Left ventricle myocardium inferior (tissue), 1 donor: Measurements from ENCODE around the gene MTR. TPM values are rescaled to one million over a fixed set of nuclear protein-coding genes. Genes with fewer than 3 reads are reported as not detected.

Source experiments
- DNase-seq: peaks from one replicate; pipeline ENCODE4 v3.0.0-alpha.2; 2020
- H3K27ac ChIP-seq: fragments of 200-600 bp; replicated peaks from 2 replicates; pipeline ENCODE4 v1.8.0; 2021
- H3K27me3 ChIP-seq: fragments of 200-600 bp; 2 replicates; pipeline ENCODE4 v1.8.0; 2021; ENCODE audit warnings: low read depth
- H3K36me3 ChIP-seq: fragments of 200-600 bp; 2 replicates; pipeline ENCODE4 v1.8.0; 2021
- H3K4me1 ChIP-seq: fragments of 200-600 bp; 2 replicates; pipeline ENCODE4 v1.8.0; 2021
- H3K4me3 ChIP-seq: fragments of 200-600 bp; 2 replicates; pipeline ENCODE4 v1.8.0; 2021; ENCODE audit warnings: mild to moderate bottlenecking, moderate library complexity
- H3K9me3 ChIP-seq: fragments of 200-600 bp; replicated peaks from 2 replicates; pipeline ENCODE4 v1.8.0; 2021
- intact Hi-C: fragments of 100-400 bp; cut with micrococcal nuclease; formaldehyde crosslinking; loops from one replicate; pipeline ENCODE4 v1.11.0; 2022
- total RNA-seq: library from RNA; stranded (reverse); fragmentation: NEBNext Ultra II Directional; extraction: Animal tissue kit (Norgen Biotek cat#: 25700); gene quantifications from one replicate; pipeline ENCODE4 v1.2.1, GENCODE V29; 2021
- TF ChIP-seq, protein P1 (sequence below): fragments of 200-600 bp; IDR thresholded peaks from 2 replicates; pipeline ENCODE4 v1.8.0; 2021; ENCODE audit warnings: antibody characterized with exemption, mild to moderate bottlenecking, borderline replicate concordance
- donor health status: DM: no; HTN: yes; CAD: no; lungs with severe emphysema.

The MTR gene
- total RNA-seq, 1 donor from 2014 or later = 47.6 TPM

DNA sequence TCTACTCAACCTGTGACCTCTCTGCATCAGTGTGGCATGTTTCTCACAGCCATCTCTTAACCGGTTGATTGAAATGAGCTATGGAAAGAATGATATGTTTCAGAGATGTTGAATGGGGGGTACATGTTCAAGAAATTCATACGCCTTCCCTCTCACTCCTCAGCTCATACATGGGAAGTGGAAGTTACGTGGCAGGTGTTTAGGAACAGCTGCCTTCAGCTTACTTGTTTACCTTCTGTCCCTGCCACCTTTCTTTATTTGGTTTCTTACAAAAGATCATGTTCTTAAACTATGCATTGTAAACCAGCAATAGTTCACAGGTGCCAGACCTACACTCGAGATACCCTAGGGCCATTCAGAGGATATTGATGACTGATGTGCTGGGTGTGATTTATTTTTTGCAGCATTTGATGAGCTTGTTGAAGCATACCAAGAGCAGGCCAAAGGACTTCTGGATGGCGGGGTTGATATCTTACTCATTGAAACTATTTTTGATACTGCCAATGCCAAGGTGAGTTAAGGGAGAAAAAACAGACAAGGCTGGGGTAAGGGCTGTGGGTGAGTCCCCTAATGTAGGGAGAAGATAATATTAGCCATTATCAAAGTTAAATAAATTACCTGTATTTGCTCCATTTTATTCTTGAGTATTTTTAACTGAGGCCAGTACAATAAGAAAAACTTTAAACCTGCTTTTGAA, 17.4 kb downstream of the MTR start:
- Histone ChIP-seq H3K27me3 (no peaks in the 10 kb centered on the region), H3K4me3 (no peak overlapping the region), H3K4me1 (peaks cover 36% of the 10 kb centered on the region), H3K36me3 (peaks cover 93% of the 10 kb centered on the region), H3K27ac (no peak overlapping the region), H3K9me3 (no peaks in the 10 kb centered on the region)
- TF ChIP-seq, protein P1, sequence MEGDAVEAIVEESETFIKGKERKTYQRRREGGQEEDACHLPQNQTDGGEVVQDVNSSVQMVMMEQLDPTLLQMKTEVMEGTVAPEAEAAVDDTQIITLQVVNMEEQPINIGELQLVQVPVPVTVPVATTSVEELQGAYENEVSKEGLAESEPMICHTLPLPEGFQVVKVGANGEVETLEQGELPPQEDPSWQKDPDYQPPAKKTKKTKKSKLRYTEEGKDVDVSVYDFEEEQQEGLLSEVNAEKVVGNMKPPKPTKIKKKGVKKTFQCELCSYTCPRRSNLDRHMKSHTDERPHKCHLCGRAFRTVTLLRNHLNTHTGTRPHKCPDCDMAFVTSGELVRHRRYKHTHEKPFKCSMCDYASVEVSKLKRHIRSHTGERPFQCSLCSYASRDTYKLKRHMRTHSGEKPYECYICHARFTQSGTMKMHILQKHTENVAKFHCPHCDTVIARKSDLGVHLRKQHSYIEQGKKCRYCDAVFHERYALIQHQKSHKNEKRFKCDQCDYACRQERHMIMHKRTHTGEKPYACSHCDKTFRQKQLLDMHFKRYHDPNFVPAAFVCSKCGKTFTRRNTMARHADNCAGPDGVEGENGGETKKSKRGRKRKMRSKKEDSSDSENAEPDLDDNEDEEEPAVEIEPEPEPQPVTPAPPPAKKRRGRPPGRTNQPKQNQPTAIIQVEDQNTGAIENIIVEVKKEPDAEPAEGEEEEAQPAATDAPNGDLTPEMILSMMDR = no peak
- no peak for DNase-seq
- intact Hi-C loops = no loop called here

DNA sequence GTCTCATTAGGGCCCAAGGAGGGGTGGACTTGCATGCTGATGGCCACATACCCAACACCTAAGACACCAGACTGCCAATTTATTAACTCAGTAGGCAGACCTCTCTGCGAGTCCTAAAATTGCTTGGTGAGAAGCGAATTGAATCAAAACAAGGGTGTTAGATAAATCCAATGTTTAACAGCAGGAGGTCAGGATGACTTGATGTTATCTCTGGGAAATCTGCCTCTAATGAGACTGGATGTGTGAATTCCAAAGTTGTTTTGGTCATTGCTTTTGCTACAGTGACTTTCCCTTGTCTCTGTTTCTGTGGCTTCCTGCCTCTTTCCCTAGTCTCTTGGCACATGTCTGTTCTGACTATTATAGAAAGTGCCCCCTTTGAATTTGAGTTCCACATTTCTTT, 20.8 kb downstream of the MTR start:
- intact Hi-C loops = no loop called here
- peaks cover 13% of the 10 kb centered on the region for H3K4me1 ChIP-seq
- H3K4me3 ChIP-seq = no peak overlapping the region
- no peak overlapping the region for H3K27ac ChIP-seq
- no peaks in the 10 kb centered on the region for H3K9me3 ChIP-seq
- no peaks in the 10 kb centered on the region for H3K27me3 ChIP-seq
- H3K36me3 ChIP-seq = peaks cover 97% of the 10 kb centered on the region
- DNase-seq = no peak
- TF ChIP-seq, protein P1 = no peak

DNA sequence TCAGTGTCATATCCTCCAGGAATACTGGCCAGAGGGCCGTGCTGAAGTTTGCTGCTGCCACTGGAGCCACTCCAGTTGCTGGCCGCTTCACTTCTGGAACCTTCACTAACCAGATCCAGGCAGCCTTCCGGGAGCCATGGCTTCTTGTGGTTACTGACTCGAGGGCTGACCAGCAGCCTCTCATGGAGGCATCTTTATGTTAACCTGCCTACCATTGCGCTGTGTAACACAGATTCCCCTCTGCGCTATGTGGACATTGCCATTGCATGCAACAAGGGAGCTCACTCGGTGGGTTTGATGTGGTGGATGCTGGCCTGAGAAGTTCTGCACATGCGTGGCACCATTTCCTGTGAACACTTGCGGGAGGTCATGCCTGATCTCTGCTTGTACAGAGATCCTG, 24.8 kb downstream of the MTR start:
- Histone ChIP-seq H3K36me3 (peaks cover 67% of the 10 kb centered on the region), H3K27ac (no peak overlapping the region), H3K4me3 (no peak overlapping the region), H3K9me3 (no peaks in the 10 kb centered on the region), H3K27me3 (no peaks in the 10 kb centered on the region), H3K4me1 (peaks cover under 1% of the 10 kb centered on the region)
- DNase-seq = no peak
- intact Hi-C loops = no loop called here
- TF ChIP-seq, protein P1 = no peak

DNA sequence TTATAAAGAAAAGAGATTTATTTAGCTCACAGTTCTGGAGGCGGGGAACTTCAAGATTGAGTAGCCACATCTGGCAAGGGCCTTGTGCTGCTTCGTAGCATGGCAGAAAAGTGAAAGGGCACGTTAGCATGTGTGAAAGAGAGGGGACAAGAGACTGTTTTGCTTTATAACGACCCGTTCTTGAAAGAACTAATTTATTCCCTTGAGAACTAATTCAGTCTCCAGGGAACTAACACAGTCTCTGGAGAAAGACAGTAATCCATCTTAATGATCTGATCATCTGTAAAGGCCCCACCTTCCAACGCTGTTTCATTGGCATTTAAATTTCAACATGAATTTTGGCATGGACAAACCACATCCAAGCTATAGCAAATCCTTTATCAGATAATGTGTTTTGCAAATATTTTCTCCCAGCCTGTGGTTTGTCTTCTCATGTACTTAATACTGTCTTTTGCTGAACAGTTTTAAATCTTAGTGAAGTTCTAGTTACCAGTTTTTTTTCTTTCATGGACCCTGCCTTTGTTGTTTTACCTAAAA, 26.1 kb downstream of the MTR start:
- DNase-seq = no peak
- TF ChIP-seq, protein P1 = no peak
- Histone ChIP-seq H3K27me3 (no peaks in the 10 kb centered on the region), H3K9me3 (no peaks in the 10 kb centered on the region), H3K36me3 (peaks cover 63% of the 10 kb centered on the region), H3K4me1 (peaks cover 10% of the 10 kb centered on the region), H3K27ac (no peak overlapping the region), H3K4me3 (no peak overlapping the region)
- intact Hi-C loops = no loop called here

DNA sequence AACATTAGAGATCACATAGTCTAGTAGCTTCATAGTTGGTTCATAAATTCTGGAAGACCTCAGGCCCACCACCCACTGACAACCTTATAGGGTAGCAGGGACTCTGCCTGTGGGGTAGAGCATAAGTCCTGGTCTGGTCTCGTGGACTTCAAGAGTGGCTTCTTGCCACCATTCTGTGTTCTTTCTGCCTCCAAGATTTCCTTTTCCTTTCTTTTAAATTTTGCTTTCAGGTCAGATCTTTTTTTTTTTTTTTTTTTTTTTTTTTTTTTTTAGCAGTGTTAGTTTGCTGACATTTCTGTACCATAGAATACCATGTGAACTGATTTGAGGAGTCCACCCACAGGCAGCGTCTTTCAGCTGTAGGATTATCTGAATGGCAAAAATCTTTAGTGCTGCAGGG, 28.5 kb downstream of the MTR start:
- Histone ChIP-seq H3K4me1 (peaks cover 10% of the 10 kb centered on the region), H3K27ac (no peak overlapping the region), H3K4me3 (no peak overlapping the region), H3K9me3 (no peaks in the 10 kb centered on the region), H3K36me3 (peaks cover 57% of the 10 kb centered on the region), H3K27me3 (no peaks in the 10 kb centered on the region)
- DNase-seq = no peak
- intact Hi-C loops = no loop called here
- TF ChIP-seq, protein P1 = no peak
